Smooth muscle cell (in vitro differentiated cells): Measurements from ENCODE around the gene NKG7. TPM values are rescaled to one million over a fixed set of nuclear protein-coding genes. Genes with fewer than 3 reads are reported as not detected.

Experiments
- DNase-seq: peaks from one replicate; lab custom pipeline; 2025; ENCODE audit not compliant: unreplicated experiment; lab: John Stamatoyannopoulos, UW
- H2AFZ ChIP-seq: fragments of 200-600 bp; sonication (generic); 2 replicates; pipeline ENCODE4 v1.6.0; 2016; ENCODE audit warnings: antibody characterized with exemption, low read depth, mild to moderate bottlenecking
- H3F3A ChIP-seq: fragments of 200-600 bp; sonication (generic); 2 replicates; pipeline ENCODE4 v1.6.0; 2017; ENCODE audit warnings: antibody characterized with exemption, low read depth
- H3K27ac ChIP-seq: fragments of 200-600 bp; sonication (generic); 2 replicates; pipeline ENCODE4 v1.5.1; 2016; ENCODE audit warnings: low read depth, mild to moderate bottlenecking
- H3K27me3 ChIP-seq: fragments of 200-600 bp; sonication (generic); 2 replicates; pipeline ENCODE4 v1.6.1; 2016; ENCODE audit warnings: low read depth, mild to moderate bottlenecking
- H3K36me3 ChIP-seq: fragments of 200-600 bp; sonication (generic); 2 replicates; pipeline ENCODE4 v1.5.1; 2016; ENCODE audit warnings: low read depth
- H3K4me1 ChIP-seq: fragments of 200-600 bp; sonication (generic); 2 replicates; pipeline ENCODE4 v1.5.1; 2016; ENCODE audit warnings: low read depth
- H3K4me2 ChIP-seq: fragments of 200-600 bp; sonication (generic); 2 replicates; pipeline ENCODE4 v1.6.0; 2016; ENCODE audit warnings: mild to moderate bottlenecking
- H3K4me3 ChIP-seq: fragments of 200-600 bp; sonication (generic); 2 replicates; pipeline ENCODE4 v1.5.1; 2016; ENCODE audit warnings: mild to moderate bottlenecking
- H3K79me2 ChIP-seq: fragments of 200-600 bp; sonication (generic); 2 replicates; pipeline ENCODE4 v1.6.0; 2016; ENCODE audit warnings: low read depth, mild to moderate bottlenecking
- H3K9ac ChIP-seq: fragments of 200-600 bp; sonication (generic); 2 replicates; pipeline ENCODE4 v1.6.0; 2016; ENCODE audit warnings: low read depth
- H3K9me3 ChIP-seq: fragments of 200-600 bp; sonication (generic); replicated peaks from 2 replicates; pipeline ENCODE4 v1.5.1; 2016; ENCODE audit warnings: low read depth
- H4K20me1 ChIP-seq: fragments of 200-600 bp; sonication (generic); 2 replicates; pipeline ENCODE4 v1.6.0; 2016; ENCODE audit warnings: low read depth
- CTCF ChIP-seq: fragments of 200-600 bp; sonication (generic); IDR thresholded peaks from 2 replicates; pipeline ENCODE4 v1.5.1; 2017; ENCODE audit warnings: borderline replicate concordance, mild to moderate bottlenecking, antibody characterized with exemption; ENCODE audit not compliant: insufficient read depth, poor library complexity, severe bottlenecking
- WGBS: methylation state at CpG from one replicate; pipeline ENCODE4 v1.1.7; 2016; ENCODE audit warnings: low lambda C conversion rate; 5-methylcytosine and 5-hydroxymethylcytosine counted together
- polyA plus RNA-seq: library from polyadenylated mRNA; unstranded; fragments of >200 nt; fragmentation: Nextera tagmentation; extraction: Ambion mirVana; gene quantifications from 2 replicates; pipeline ENCODE4 v1.2.1, GENCODE V29; 2016
- total RNA-seq: library from RNA; depleted of rRNA; stranded (reverse); fragments of >200 nt; gene quantifications from 2 replicates; pipeline ENCODE4 v1.2.3, GENCODE V29; 2014

Gene NKG7
- total and polyA plus RNA-seq, 2 experiments from 2014 or later, result not detected

GRCh38 chr19:51367255-51367564, 5.2 kb downstream of the NKG7 start:
- TF ChIP-seq CTCF, result no peak
- Histone ChIP-seq H3K4me1 (peaks cover 22% of the 10 kb centered on the region), H3K9me3 (no peaks in the 10 kb centered on the region), H3K9ac (peak overlapping the region; percentile 84), H3K27me3 (no peaks in the 10 kb centered on the region), H4K20me1 (no peaks in the 10 kb centered on the region), H3K79me2 (no peaks in the 10 kb centered on the region), H3K4me2 (peak overlapping the region; percentile 100), H3K27ac (peak overlapping the region; percentile 88), H3F3A (no peaks in the 10 kb centered on the region), H3K4me3 (peak overlapping the region; percentile 93), H2AFZ (peak overlapping the region; percentile 63), H3K36me3 (no peaks in the 10 kb centered on the region)
- WGBS, result under 1% methylated on average over 15 of the region's 15 CpGs
- peak; percentile 76 for DNase-seq

- Histone ChIP-seq H3K36me3 (no peaks in the 10 kb centered on the region), H2AFZ (peak overlapping the region; percentile 63), H3F3A (no peaks in the 10 kb centered on the region), H3K4me1 (peaks cover 22% of the 10 kb centered on the region), H3K27ac (peak overlapping the region; percentile 88), H3K9ac (peak overlapping the region; percentile 84), H4K20me1 (no peaks in the 10 kb centered on the region), H3K4me2 (peak overlapping the region; percentile 100), H3K27me3 (no peaks in the 10 kb centered on the region), H3K4me3 (peak overlapping the region; percentile 93), H3K79me2 (no peaks in the 10 kb centered on the region), H3K9me3 (no peaks in the 10 kb centered on the region)
- WGBS, result under 1% methylated on average over 42 of the region's 54 CpGs
- DNase-seq, result peak; percentile 89
- no peak for TF ChIP-seq CTCF
Measured at GRCh38 chr19:51366389-51367254, 5.8 kb downstream of the NKG7 start.

GRCh38 chr19:51365965-51366388, 6.5 kb downstream of the NKG7 start, which contains the start of gene ETFB:
Gene ETFB, minus strand, starts transcription at chr19:51366388. Its CDS starts 62 bp downstream, at chr19:51366326.
- Histone ChIP-seq H3K9me3 (no peaks in the 10 kb centered on the region), H3K4me2 (peak within 1 kb of the TSS; percentile 100), H3K27me3 (no peaks in the 10 kb centered on the region), H3K79me2 (no peaks in the 10 kb centered on the region), H2AFZ (peak within 1 kb of the TSS; percentile 89), H3F3A (no peaks in the 10 kb centered on the region), H3K4me3 (peak within 1 kb of the TSS; percentile 93), H3K9ac (peak within 1 kb of the TSS; percentile 87), H3K27ac (peak within 1 kb of the TSS; percentile 88), H3K4me1 (peaks cover 22% of the 10 kb centered on the region), H3K36me3 (no peaks in the 10 kb centered on the region), H4K20me1 (no peaks in the 10 kb centered on the region)
- 4% methylated on average over 25 of the region's 27 CpGs for WGBS
- DNase-seq, result no peak
- no peak for TF ChIP-seq CTCF
